IPS-18a (cell line): ENCODE results near the gene CD58.

ENCODE experiments used
- H3K27ac ChIP-seq: one replicate; pipeline ENCODE4 v1.5.1; 2013; ENCODE audit warnings: low read length
- H3K27me3 ChIP-seq: one replicate; pipeline ENCODE4 v1.6.1; 2013; ENCODE audit warnings: mild to moderate bottlenecking, low read length; ENCODE audit not compliant: control insufficient read depth, insufficient read depth
- H3K36me3 ChIP-seq: one replicate; pipeline ENCODE4 v1.6.1; 2013; ENCODE audit warnings: low read depth, low read length; ENCODE audit not compliant: control insufficient read depth
- H3K4me1 ChIP-seq: one replicate; pipeline ENCODE4 v1.6.1; 2013; ENCODE audit warnings: low read depth, low read length; ENCODE audit not compliant: control insufficient read depth
- H3K4me3 ChIP-seq: one replicate; pipeline ENCODE4 v1.5.1; 2013; ENCODE audit warnings: low read length
- H3K9ac ChIP-seq: one replicate; pipeline ENCODE4 v1.6.1; 2013; ENCODE audit warnings: mild to moderate bottlenecking, low read length, moderate library complexity
- H3K9me3 ChIP-seq: one replicate; pipeline ENCODE4 v1.6.1; 2013; ENCODE audit warnings: low read depth, low read length; ENCODE audit not compliant: control insufficient read depth

Gene CD58

DNA sequence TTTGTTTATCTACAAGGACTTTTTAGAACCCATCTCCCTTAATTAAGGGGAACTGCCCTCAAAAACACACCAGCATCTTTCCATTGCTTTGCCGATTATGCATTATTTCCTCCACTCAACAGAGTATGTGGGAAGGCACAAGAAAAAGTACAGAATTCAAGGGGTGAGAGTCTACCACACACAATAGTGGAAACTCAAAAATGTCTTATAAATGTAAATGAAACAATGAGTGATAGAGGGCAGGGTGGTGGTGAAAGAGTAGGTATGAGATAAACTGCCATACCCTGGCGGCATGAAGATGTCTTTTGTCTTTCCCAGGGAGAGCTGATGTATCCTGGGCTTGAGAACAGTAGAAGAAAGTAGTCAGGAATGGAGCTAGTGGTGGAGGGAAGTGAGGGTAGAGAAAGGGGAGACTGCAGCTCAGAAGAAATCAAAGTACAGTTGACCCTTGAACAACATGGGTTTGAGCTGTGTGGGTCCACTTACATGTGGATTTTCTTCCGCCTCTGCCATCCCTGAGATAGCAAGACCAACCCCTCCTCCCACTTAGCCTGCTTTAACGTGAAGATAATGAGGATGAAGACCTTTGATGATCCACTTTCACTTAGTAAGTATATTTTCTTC is 24.4 kb downstream of the CD58 start:
- no peak overlapping the region for H3K9ac ChIP-seq
- H3K4me3 ChIP-seq, result no peak overlapping the region
- H3K36me3 ChIP-seq, result no peaks in the 10 kb centered on the region
- no peaks in the 10 kb centered on the region for H3K27me3 ChIP-seq
- H3K4me1 ChIP-seq, result no peaks in the 10 kb centered on the region
- no peak overlapping the region for H3K27ac ChIP-seq
- H3K9me3 ChIP-seq, result no peaks in the 10 kb centered on the region

DNA sequence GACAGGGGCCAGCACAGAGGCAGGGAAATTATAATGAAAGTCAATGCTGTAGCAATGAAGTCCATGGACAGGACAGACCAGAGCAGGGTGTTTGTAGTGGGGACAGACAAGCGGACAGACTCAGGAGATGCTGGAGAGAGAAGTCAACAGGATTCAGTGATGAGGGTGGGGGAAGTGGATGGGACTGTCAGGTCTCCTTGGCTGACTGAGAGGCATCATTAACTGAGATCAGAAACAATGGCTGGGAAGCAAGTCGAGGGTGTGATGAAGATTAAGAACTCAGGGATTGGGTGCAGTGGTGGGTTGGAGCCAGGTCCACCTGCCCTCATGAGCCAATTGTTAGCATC is 25.5 kb downstream of the CD58 start:
- Histone ChIP-seq H3K36me3 (no peaks in the 10 kb centered on the region), H3K4me1 (no peaks in the 10 kb centered on the region), H3K4me3 (no peak overlapping the region), H3K27ac (no peak overlapping the region), H3K9ac (no peak overlapping the region), H3K27me3 (no peaks in the 10 kb centered on the region), H3K9me3 (no peaks in the 10 kb centered on the region)

DNA sequence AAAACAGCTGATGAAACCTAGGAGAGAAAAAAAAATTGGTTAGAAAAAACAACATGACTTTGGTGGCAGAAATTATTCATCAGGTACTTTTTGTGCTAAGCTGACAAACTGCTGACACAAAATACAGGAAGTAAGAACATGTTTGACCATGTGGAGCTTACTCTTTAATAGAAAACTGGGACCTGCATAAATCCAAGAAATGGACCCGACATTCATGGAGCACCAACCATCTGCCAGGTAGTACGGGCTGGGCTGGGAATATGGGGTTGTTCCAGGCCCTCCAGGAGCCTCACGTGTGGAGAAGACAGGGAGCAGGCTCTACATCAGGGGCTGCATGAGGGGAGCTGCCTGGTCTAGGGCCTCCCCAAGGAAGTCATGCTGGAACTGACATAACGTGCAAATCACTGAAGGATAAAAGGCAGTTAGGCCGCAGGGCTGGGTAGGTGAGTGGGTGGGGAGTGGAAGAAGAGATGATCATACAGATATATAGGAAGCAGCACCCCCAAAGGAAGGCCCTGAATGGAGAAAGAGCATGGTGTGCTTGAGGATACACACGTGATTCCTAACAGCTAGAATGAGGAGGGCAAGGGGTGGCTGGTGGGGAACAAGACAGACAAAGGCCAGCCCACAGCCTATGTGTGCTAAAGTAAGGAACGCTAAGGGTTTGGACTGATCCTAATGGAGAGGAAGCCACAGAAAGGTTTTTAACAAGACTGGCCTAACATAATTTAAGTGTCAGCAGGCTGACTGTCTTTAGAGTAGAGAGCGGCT is 26.1 kb downstream of the CD58 start:
- Histone ChIP-seq H3K9ac (no peak overlapping the region), H3K27me3 (no peaks in the 10 kb centered on the region), H3K4me1 (no peaks in the 10 kb centered on the region), H3K9me3 (no peaks in the 10 kb centered on the region), H3K27ac (no peak overlapping the region), H3K4me3 (no peak overlapping the region), H3K36me3 (no peaks in the 10 kb centered on the region)

DNA sequence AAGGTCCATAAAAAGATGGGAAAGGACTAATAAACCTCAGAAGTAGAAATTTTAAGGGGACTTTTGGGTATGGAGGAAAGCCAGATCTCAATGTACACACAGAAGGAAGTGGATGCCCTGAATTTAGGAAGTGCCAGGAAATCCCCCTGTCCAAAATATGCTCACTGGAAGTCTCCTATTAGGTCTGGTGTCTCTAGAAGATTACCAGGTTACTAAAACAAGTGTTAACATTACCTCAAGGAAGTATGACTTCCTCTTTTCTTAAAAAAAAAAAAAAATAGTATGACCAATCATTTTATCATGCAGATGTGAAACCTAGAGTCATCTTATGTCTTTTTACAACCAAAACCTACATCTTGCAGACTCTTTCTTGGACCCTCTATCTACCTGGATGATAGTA is 30.7 kb downstream of the CD58 start:
- no peak overlapping the region for H3K27ac ChIP-seq
- no peaks in the 10 kb centered on the region for H3K4me1 ChIP-seq
- no peaks in the 10 kb centered on the region for H3K36me3 ChIP-seq
- no peaks in the 10 kb centered on the region for H3K27me3 ChIP-seq
- no peaks in the 10 kb centered on the region for H3K9me3 ChIP-seq
- H3K4me3 ChIP-seq, result no peak overlapping the region
- no peak overlapping the region for H3K9ac ChIP-seq

DNA sequence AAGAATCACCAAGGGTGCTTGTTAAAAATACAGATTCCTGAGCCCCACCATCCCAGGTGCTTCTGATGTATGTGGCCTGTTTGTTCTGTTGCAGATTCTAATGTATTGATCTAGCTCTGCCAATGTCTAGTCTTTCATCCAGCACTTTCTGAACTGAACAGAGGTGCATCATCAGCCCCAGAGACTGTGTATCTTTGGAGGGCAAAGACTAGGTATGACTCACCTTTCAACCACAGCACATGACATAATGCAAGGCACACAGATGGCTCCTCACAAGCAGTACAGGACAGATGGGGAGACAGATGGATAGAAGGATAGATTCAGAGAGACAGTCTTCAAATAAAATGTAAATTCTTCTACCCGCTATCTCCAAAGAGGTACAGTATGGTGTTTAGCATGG is 32.3 kb downstream of the CD58 start:
- no peaks in the 10 kb centered on the region for H3K9me3 ChIP-seq
- no peak overlapping the region for H3K4me3 ChIP-seq
- H3K27ac ChIP-seq, result no peak overlapping the region
- no peak overlapping the region for H3K9ac ChIP-seq
- H3K36me3 ChIP-seq, result no peaks in the 10 kb centered on the region
- no peaks in the 10 kb centered on the region for H3K4me1 ChIP-seq
- no peaks in the 10 kb centered on the region for H3K27me3 ChIP-seq

DNA sequence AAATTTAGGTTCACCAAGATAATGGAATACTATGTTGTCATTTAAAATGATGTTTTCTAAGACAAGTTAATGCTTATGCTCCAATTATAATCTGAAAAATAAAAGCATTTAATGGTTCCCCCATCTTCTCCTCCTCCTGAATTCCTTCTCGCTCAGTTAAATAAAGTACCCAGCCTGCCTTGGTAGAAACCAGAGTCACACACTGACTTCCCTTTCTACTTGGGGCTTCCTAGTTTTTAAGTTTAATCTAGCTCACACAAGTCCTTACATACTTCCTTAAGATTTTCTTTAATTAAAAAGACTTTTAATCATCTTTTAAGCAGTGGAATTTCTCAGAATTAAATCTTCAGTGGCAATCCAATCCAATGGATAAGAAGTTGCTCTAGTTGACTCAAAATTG is 32.9 kb downstream of the CD58 start:
- Histone ChIP-seq H3K4me3 (no peak overlapping the region), H3K9me3 (no peaks in the 10 kb centered on the region), H3K4me1 (no peaks in the 10 kb centered on the region), H3K9ac (no peak overlapping the region), H3K27ac (no peak overlapping the region), H3K27me3 (no peaks in the 10 kb centered on the region), H3K36me3 (no peaks in the 10 kb centered on the region)

DNA sequence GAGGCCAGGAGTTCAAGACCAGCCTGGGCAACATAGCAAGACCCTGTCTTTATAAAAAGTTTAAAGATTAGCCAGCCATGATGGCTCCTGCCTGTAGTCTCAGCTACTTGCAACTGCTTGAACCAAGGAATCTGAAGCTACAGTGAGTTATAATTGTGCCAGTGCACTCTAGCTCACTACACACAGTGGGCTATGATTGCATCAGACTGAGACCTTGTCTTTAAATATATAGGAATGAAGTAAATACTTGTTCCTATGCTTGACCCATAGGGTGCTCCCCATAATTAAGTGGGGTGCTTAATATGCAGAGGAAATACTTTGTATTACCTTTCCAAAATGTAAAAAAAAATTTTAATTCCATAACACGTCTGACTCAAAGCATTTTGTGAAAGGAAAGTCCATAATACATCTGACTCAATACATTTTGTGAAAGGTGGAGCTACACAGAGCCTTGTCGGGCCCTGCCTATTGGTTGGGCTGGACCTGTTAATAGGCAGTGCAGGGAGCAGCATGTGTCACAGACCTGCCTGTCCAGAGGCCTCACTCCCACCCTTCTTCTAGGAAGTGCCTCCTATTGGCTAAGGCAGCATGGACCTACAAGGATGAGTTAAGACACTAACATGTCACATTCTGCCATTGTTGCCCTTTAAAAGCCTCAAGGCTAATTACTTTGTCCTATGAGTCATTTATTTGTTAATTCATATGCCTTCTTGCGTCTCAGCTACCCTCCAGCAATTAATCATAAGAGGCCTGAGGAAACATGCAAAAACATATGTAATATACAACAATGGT is 33.6 kb downstream of the CD58 start:
- H3K27me3 ChIP-seq, result no peaks in the 10 kb centered on the region
- H3K9me3 ChIP-seq, result no peaks in the 10 kb centered on the region
- H3K4me3 ChIP-seq, result no peak overlapping the region
- H3K27ac ChIP-seq, result no peak overlapping the region
- no peaks in the 10 kb centered on the region for H3K4me1 ChIP-seq
- no peak overlapping the region for H3K9ac ChIP-seq
- H3K36me3 ChIP-seq, result no peaks in the 10 kb centered on the region

DNA sequence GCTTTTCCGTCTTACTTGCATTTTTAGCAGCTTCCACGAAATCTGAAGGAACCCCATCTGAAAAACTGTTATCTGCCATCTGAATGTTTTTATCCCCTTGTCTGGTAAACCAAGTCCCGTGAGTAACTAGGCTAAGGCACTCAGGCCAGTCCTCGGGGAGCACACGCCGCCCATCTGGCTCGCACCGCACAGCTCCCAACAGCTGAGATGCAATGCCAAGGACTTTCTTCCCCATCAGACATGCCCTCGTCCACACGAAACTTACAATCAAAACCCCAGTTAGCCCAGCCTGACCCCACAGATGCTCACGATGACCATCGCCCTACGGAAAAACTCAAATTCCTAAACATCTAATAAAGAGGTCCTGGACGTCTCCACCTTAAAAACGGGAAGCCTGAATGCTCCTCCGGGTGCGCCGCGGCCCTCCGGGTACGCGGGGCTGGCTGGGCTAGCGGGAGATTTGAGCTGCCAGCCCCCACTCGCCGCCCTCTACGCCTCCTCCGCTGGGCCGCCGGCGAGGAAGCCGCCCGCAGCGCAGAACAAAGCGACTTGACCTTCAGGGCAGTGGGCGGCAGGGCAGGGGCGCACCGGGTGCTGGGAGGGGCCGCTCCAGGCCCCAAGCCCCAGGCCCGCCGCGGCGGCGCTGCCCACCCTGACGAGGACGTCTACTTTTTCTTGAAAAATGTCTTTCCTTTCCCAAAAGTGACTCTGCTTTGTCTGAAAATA is 36.6 kb downstream of the CD58 start:
- no peak overlapping the region for H3K9ac ChIP-seq
- H3K36me3 ChIP-seq, result no peaks in the 10 kb centered on the region
- H3K9me3 ChIP-seq, result no peaks in the 10 kb centered on the region
- H3K27ac ChIP-seq, result no peak overlapping the region
- no peak overlapping the region for H3K4me3 ChIP-seq
- H3K27me3 ChIP-seq, result no peaks in the 10 kb centered on the region
- no peaks in the 10 kb centered on the region for H3K4me1 ChIP-seq

DNA sequence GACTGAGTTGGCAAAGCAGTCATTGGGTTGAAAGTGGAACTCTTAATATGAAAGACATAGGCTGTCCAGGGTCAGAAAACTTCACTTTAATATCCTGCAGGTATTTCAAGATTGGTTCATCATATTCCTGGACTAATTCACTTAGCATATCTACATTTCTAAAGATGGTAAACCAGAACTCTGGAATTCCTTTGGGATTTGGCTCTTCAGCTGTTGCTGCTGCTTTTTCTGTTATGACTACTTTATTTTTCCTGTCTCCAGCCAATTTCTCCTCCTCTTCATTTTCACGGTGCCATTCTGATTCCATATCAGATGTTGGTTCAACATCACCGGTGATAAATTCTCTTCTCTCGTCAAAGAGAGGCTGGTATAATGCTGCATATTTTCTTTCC is 37.4 kb downstream of the CD58 start:
- Histone ChIP-seq H3K9me3 (no peaks in the 10 kb centered on the region), H3K36me3 (no peaks in the 10 kb centered on the region), H3K27ac (no peak overlapping the region), H3K4me1 (no peaks in the 10 kb centered on the region), H3K4me3 (no peak overlapping the region), H3K27me3 (no peaks in the 10 kb centered on the region), H3K9ac (no peak overlapping the region)

DNA sequence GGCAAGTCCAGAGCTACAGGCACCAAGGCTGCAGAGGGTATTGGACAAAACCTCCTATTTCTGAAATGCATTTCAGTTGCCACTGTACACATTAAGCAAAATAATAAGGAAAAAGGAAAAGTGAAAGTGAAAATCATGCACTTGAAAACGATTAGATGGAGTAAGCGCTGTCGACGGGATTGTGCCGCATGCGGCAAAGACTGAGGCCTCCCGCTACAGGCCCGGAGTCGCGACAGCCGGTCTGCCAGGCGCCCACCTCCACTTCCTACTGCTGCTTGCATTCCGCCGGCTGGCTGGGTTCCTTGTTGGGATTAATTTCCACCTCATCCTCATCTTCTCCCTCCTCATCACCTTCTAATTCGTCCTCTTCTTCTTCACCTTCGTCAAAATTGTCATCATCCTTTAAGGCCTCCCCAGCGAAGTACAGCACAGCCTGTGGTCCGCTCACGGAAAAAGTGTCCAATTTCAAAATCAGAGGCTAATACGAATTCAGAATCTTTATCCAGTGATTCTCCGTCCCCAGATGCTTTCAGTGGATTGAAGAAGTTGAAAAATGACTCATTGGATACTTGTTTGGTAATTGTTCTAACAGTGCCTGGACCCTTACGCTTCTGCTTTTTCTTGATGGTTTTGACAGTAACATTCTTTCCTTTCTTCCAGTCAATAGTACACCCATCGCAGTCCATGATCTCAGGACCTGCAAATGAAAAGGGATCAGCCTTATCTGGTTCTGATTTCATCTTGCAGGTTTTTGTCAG is 38.0 kb downstream of the CD58 start:
- Histone ChIP-seq H3K4me3 (no peak overlapping the region), H3K9ac (no peak overlapping the region), H3K4me1 (no peaks in the 10 kb centered on the region), H3K27me3 (no peaks in the 10 kb centered on the region), H3K9me3 (no peaks in the 10 kb centered on the region), H3K27ac (no peak overlapping the region), H3K36me3 (no peaks in the 10 kb centered on the region)

DNA sequence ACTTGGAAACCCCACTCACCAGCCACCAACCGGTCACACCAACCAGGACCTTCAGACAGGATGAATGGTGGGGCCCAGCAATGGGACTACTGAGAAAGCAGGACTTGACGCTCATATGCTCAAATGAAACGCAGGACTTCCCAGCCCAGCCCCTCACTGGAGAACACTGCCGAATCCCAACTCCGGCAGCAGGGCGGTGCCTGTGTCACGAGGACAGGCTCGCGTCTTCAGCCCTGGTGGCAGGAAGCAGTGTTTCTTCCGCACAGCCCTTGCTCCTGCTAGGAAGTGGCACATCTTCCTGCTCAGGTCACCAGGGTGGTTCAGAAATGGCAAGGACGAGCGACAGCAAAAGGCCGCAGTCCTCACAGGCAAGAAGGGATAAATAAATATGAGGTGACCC is 38.9 kb downstream of the CD58 start:
- no peaks in the 10 kb centered on the region for H3K27me3 ChIP-seq
- H3K27ac ChIP-seq, result no peak overlapping the region
- H3K9ac ChIP-seq, result no peak overlapping the region
- no peaks in the 10 kb centered on the region for H3K4me1 ChIP-seq
- no peaks in the 10 kb centered on the region for H3K9me3 ChIP-seq
- H3K36me3 ChIP-seq, result no peaks in the 10 kb centered on the region
- H3K4me3 ChIP-seq, result no peak overlapping the region
